DND-41 (cell line): Measurements from ENCODE around the gene MACROD2.

Source experiments
- ATAC-seq: fragments of 200-7000 bp; cut with Tn5 transposase; 3 replicates; pipeline ENCODE4 v1.9.1; 2021; ENCODE audit warnings: low read depth; ENCODE audit not compliant: insufficient read depth
- DNase-seq: peaks from one replicate; pipeline ENCODE4 v3.0.0-alpha.2; 2020
- H2AFZ ChIP-seq: 2 replicates; pipeline ENCODE4 v1.6.0; 2012; ENCODE audit warnings: low read depth, low read length
- H3K27ac ChIP-seq: 2 replicates; pipeline ENCODE4 v1.5.1; 2012; ENCODE audit warnings: low read length, inconsistent platforms
- H3K27me3 ChIP-seq: fragments of 200-600 bp; sonication (generic); 2 replicates; pipeline ENCODE4 v1.6.0; 2012; ENCODE audit warnings: low read length, mild to moderate bottlenecking, inconsistent platforms; ENCODE audit not compliant: insufficient read depth, poor library complexity
- H3K36me3 ChIP-seq: 2 replicates; pipeline ENCODE4 v1.5.1; 2012; ENCODE audit warnings: low read length, inconsistent platforms; ENCODE audit not compliant: insufficient read depth
- H3K4me1 ChIP-seq: 2 replicates; pipeline ENCODE4 v1.5.1; 2012; ENCODE audit warnings: mild to moderate bottlenecking, low read length; ENCODE audit not compliant: insufficient read depth
- H3K4me2 ChIP-seq: 2 replicates; pipeline ENCODE4 v1.6.0; 2012; ENCODE audit warnings: mild to moderate bottlenecking, moderate library complexity, low read length, inconsistent platforms; ENCODE audit not compliant: insufficient read depth
- H3K4me3 ChIP-seq, 2 experiments: fragments of 200-600 bp in 1 of 2; shearing (Covaris generic) in 1 of 2; 2 replicates each; pipeline ENCODE4 v1.5.1; 2012 to 2016; ENCODE audit warnings: inconsistent platforms in 2 of 2, low read length in 2 of 2, mild to moderate bottlenecking in 2 of 2, low read depth in 1 of 2, moderate library complexity in 1 of 2
- H3K79me2 ChIP-seq: 2 replicates; pipeline ENCODE4 v1.6.0; 2012; ENCODE audit warnings: low read length, inconsistent platforms; ENCODE audit not compliant: insufficient read depth
- H3K9ac ChIP-seq: 2 replicates; pipeline ENCODE4 v1.6.0; 2012; ENCODE audit warnings: low read depth, mild to moderate bottlenecking, inconsistent platforms, low read length, moderate library complexity
- H3K9me3 ChIP-seq: 2 replicates; pipeline ENCODE4 v1.5.1; 2012; ENCODE audit warnings: low read length, moderate library complexity, mild to moderate bottlenecking, inconsistent platforms; ENCODE audit not compliant: insufficient read depth, severe bottlenecking
- H4K20me1 ChIP-seq: 2 replicates; pipeline ENCODE4 v1.6.0; 2012; ENCODE audit warnings: low read length; ENCODE audit not compliant: insufficient read depth
- EZH2 ChIP-seq: IDR thresholded peaks from 3 replicates; pipeline ENCODE4 v1.6.1; 2012; ENCODE audit warnings: borderline replicate concordance, low read depth, mild to moderate bottlenecking, moderate library complexity, low read length, inconsistent platforms; ENCODE audit not compliant: severe bottlenecking
- TF ChIP-seq, protein P1 (sequence below): IDR thresholded peaks from 2 replicates; pipeline ENCODE4 v1.5.1; 2012; ENCODE audit warnings: borderline replicate concordance, low read length, moderate library complexity, mild to moderate bottlenecking; ENCODE audit not compliant: poor library complexity, severe bottlenecking; ENCODE audit errors: extremely low read depth

MACROD2 gene

DNA sequence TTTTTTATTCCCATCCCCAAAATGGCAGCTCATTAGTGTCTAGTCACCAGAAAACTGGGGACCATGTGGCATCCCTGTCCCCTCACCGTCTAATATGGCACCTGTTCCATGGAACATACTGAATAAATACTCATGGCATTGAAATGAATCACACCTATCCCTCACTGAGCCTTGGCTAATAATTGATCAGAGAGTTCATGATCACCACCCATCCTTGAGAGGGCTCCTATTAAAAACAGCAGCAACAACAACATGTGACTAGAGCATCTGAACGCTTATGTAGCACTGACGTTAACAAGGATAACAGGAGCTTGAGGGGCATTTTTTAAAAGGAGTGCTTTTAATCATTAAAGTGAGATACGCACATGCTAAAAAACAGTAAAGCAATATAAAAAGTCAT, 1453.7 kb downstream of the MACROD2 start:
- Histone ChIP-seq H3K4me1 (no peaks in the 10 kb centered on the region), H3K27ac (no peak overlapping the region), H3K36me3 (no peaks in the 10 kb centered on the region), H3K27me3 (no peaks in the 10 kb centered on the region), H3K9me3 (no peaks in the 10 kb centered on the region), H4K20me1 (no peaks in the 10 kb centered on the region), H3K4me2 (no peak overlapping the region), H3K79me2 (no peaks in the 10 kb centered on the region), H2AFZ (no peak overlapping the region), H3K4me3 (no peak overlapping the region), H3K9ac (no peak overlapping the region)
- ATAC-seq (no peak), DNase-seq (no peak)
- TF ChIP-seq, protein P1, sequence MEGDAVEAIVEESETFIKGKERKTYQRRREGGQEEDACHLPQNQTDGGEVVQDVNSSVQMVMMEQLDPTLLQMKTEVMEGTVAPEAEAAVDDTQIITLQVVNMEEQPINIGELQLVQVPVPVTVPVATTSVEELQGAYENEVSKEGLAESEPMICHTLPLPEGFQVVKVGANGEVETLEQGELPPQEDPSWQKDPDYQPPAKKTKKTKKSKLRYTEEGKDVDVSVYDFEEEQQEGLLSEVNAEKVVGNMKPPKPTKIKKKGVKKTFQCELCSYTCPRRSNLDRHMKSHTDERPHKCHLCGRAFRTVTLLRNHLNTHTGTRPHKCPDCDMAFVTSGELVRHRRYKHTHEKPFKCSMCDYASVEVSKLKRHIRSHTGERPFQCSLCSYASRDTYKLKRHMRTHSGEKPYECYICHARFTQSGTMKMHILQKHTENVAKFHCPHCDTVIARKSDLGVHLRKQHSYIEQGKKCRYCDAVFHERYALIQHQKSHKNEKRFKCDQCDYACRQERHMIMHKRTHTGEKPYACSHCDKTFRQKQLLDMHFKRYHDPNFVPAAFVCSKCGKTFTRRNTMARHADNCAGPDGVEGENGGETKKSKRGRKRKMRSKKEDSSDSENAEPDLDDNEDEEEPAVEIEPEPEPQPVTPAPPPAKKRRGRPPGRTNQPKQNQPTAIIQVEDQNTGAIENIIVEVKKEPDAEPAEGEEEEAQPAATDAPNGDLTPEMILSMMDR = no peak

DNA sequence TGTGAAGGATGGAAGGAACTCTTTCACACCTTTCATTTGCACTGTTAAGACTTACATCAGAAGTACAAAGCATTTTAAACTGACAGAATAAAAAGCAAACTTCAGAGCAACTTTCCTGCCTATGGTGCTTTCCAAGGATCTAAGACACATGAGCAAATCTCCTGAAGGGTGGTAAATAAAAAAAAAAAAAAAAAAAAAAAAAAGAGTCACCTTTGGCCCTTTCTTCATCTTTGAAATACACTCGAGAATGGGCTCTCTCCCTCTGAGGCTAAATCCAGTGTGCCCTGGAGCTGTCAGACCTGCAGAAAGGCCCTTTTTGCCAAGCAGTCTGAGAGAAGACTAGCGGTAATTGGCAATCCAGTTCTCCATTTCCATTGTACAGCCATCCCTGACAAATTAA, 1455.9 kb downstream of the MACROD2 start:
- no peaks in the 10 kb centered on the region for H4K20me1 ChIP-seq
- H2AFZ ChIP-seq = no peak overlapping the region
- no peak overlapping the region for H3K4me3 ChIP-seq
- H3K79me2 ChIP-seq = no peaks in the 10 kb centered on the region
- no peaks in the 10 kb centered on the region for H3K4me1 ChIP-seq
- ATAC-seq = no peak
- H3K27me3 ChIP-seq = no peaks in the 10 kb centered on the region
- H3K4me2 ChIP-seq = no peak overlapping the region
- DNase-seq = no peak
- H3K27ac ChIP-seq = no peak overlapping the region
- H3K9me3 ChIP-seq = no peaks in the 10 kb centered on the region
- no peak overlapping the region for H3K9ac ChIP-seq
- no peaks in the 10 kb centered on the region for H3K36me3 ChIP-seq
- TF ChIP-seq, protein P1 = no peak
- no peak for TF ChIP-seq EZH2

DNA sequence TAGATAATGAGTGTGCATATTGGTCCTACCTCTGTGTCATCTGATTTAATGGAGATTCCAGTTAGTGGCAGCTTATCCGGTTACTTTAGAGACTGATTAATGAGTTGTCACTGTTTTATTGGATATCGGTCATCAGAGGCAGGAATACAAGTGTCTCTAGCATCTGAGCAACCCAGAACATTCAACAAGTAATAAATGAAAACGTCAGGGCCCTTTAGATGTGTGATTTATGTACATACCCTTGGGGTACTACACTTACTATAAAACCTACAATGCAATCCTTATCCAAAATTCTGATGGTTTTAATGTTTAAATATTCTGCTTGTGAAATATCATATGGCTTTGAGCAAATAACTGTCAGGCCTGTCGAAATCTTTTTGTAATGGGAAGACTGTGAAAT, 1460.0 kb downstream of the MACROD2 start:
- H3K4me3 ChIP-seq = no peak overlapping the region
- H3K36me3 ChIP-seq = no peaks in the 10 kb centered on the region
- H2AFZ ChIP-seq = no peak overlapping the region
- H3K9me3 ChIP-seq = no peaks in the 10 kb centered on the region
- H3K27me3 ChIP-seq = no peaks in the 10 kb centered on the region
- no peak for ATAC-seq
- no peak overlapping the region for H3K9ac ChIP-seq
- TF ChIP-seq, protein P1 = no peak
- no peak for TF ChIP-seq EZH2
- H3K4me2 ChIP-seq = no peak overlapping the region
- H3K79me2 ChIP-seq = no peaks in the 10 kb centered on the region
- H4K20me1 ChIP-seq = no peaks in the 10 kb centered on the region
- DNase-seq = no peak
- H3K4me1 ChIP-seq = peaks cover 4% of the 10 kb centered on the region
- no peak overlapping the region for H3K27ac ChIP-seq

DNA sequence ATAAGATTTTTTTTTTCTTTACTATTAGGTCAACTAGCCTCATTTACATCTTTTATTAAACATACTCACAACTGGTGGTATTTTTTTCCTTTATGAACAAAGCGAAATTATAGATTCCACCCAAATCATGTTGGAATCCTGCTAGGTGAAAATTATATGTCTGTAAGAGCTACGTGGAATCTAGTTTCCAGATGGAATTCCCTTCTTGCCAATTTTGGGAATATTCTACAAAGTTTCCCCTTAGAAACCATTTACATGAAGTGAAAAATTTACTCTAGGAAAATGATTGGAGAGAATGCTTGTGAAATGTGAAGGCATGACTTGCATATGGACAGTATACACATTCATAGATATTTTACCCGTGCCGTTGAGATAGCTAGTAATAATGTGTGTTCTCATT, 1466.6 kb downstream of the MACROD2 start:
- no peaks in the 10 kb centered on the region for H3K9me3 ChIP-seq
- no peak for ATAC-seq
- H3K4me1 ChIP-seq = peaks cover 6% of the 10 kb centered on the region

More for the DNA sequence above, 1466.6 kb downstream of the MACROD2 start:
- no peaks in the 10 kb centered on the region for H4K20me1 ChIP-seq
- no peak for DNase-seq
- H3K27me3 ChIP-seq = no peaks in the 10 kb centered on the region
- no peak overlapping the region for H3K4me3 ChIP-seq
- no peak overlapping the region for H2AFZ ChIP-seq
- no peaks in the 10 kb centered on the region for H3K79me2 ChIP-seq
- H3K4me2 ChIP-seq = no peak overlapping the region
- no peak overlapping the region for H3K9ac ChIP-seq
- H3K36me3 ChIP-seq = no peaks in the 10 kb centered on the region
- no peak overlapping the region for H3K27ac ChIP-seq
- TF ChIP-seq EZH2 = no peak
- TF ChIP-seq, protein P1 = no peak
